ENCODE results near the gene REXO1. TPM values are rescaled to one million over a fixed set of nuclear protein-coding genes. Genes with fewer than 3 reads are reported as not detected.

The REXO1 gene
- total and polyA plus RNA-seq, 9 of the 15 experiments (the other 6 are each of a cell fraction or from before 2014, with no cell fraction given): 0.04 to 63.3 (median 15.8) TPM

GRCh38 chr19:1789261-1790041 lies 58.8 kb downstream of the REXO1 start (continued):
- TF ChIP-seq HNRNPK (IDR thresholded peaks at IDR 0.05; ENCODE audit: low read depth, low read length, poor library complexity, severe bottlenecking) (no peak), ZNF282 (CRISPR knock-in tag; IDR thresholded peaks at IDR 0.05) (no peak), FOXP4 (CRISPR knock-in tag; IDR thresholded peaks at IDR 0.05; ENCODE audit: borderline replicate concordance) (no peak), ZNF830 (CRISPR knock-in tag; IDR thresholded peaks at IDR 0.05) (no peak), ILF3 (IDR thresholded peaks at IDR 0.05; ENCODE audit: borderline replicate concordance) (no peak), ZSCAN29 (IDR thresholded peaks at IDR 0.05) (no peak), POU5F1 (IDR thresholded peaks at IDR 0.05; ENCODE audit: borderline replicate concordance, low read depth, low read length, partially characterized antibody) (no peak), HNRNPLL (IDR thresholded peaks at IDR 0.05; ENCODE audit: low read depth, low read length, poor library complexity, severe bottlenecking) (no peak), CHD4 (IDR thresholded peaks at IDR 0.05; ENCODE audit: insufficient read depth, insufficient replicate concordance, low read depth, low read length, poor library complexity, severe bottlenecking) (no peak), SUPT5H (IDR thresholded peaks at IDR 0.05) (no peak), ZNF79 (CRISPR knock-in tag; IDR thresholded peaks at IDR 0.05; ENCODE audit: low read depth) (no peak)
- TF ChIP-seq, protein P1, sequence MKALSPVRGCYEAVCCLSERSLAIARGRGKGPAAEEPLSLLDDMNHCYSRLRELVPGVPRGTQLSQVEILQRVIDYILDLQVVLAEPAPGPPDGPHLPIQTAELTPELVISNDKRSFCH (CRISPR knock-in tag; IDR thresholded peaks at IDR 0.05): no peak
- TF ChIP-seq, protein P1 (tag; IDR thresholded peaks at IDR 0.05): no peak

Data from K562 (cell line).